ENCODE measurements around the gene COPS2. TPM values are rescaled to one million over a fixed set of nuclear protein-coding genes. Genes with fewer than 3 reads are reported as not detected.
A peak's percentile ranks its signal among the peaks of the same experiment; 100 is the strongest.
"Not testable (repeated sequence)": the region's sequence is repeated elsewhere in the genome, so short reads cannot be mapped to it uniquely, and the experiment has no call there.

Gene COPS2
- total and polyA plus RNA-seq, 8 donors: 59.9 to 124 (median 93.2) TPM

- H3K4me1 ChIP-seq: no peaks in the 10 kb centered on the region
- peak overlapping the region; percentile 60 to 71 for H3K27ac ChIP-seq
- peak; percentile 73 for ATAC-seq
- no peak overlapping the region for H3K4me3 ChIP-seq
- no peaks in the 10 kb centered on the region for H3K27me3 ChIP-seq
- no peaks in the 10 kb centered on the region for H3K36me3 ChIP-seq
- DNase-seq: peak in 2 of 4 donors; percentile 9 to 28
- TF ChIP-seq CTCF (IDR thresholded peaks at IDR 0.05): no peak
- no peaks in the 10 kb centered on the region for H3K9me3 ChIP-seq
- intact Hi-C loops (cut with DNase I): no loop called here
Measured at GRCh38 chr15:49083401-49084284, 71.8 kb downstream of the COPS2 start.

DNA sequence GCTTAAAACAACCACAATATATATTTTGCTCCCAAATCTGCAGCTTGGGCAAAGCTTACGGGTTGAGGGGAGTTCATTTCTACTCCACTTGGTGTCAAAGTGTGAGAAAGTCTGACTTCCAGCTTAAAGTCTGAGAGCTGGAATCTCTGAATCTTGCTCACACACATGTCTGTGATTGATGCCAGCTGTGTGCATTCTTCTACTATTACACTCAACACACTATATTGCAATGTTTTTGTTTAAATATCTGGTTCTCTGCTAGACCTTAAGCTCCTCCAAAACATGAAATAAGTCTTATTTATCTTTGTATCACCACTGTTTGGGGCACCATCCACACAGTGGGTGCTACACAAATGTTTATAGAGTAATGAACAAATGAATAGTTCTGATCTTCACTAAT lies 72.4 kb downstream of the COPS2 start:
- Histone ChIP-seq H3K36me3 (no peaks in the 10 kb centered on the region), H3K27ac (peak overlapping the region; percentile 60 to 71), H3K4me3 (no peak overlapping the region), H3K4me1 (no peaks in the 10 kb centered on the region), H3K9me3 (no peaks in the 10 kb centered on the region), H3K27me3 (no peaks in the 10 kb centered on the region)
- peak in 2 of 4 donors; percentile 62 to 73 for DNase-seq
- intact Hi-C loops (cut with DNase I): no loop called here
- ATAC-seq: no peak
- no peak for TF ChIP-seq CTCF (IDR thresholded peaks at IDR 0.05)

DNA sequence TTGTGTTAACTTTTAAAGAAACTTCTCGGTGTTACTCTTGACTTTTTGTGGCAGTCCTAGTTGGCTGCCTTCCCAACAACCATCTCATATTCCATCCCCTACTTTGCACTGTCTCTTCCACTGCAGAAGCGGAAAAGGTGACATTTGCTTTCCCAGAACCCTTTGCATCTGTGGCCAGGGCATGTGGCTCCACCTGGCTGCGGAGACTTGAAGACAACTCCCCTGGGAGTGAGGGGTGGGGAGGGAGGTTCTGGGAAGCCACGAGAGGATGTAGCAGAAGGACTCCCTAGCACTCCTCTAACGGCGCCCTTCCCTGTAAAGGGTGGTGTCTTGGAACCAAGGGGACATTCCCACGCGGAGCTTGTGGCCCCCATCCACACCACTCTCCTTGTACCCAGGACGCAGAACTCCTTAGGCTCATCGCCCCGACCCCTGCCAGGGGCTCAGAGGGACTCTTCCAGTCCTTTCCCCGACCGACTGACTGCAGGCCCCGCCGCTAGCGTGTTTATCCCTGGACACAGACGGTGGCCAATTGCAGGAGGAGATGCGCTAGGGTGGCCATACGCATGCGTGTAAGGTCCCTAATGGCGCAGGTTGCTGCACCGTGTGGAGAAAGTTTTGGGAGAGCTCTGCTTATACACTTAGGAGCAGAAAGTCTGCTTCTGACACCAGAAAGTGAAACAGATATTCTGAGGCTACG lies 75.9 kb downstream of the COPS2 start:
- H3K27me3 ChIP-seq: no peaks in the 10 kb centered on the region
- DNase-seq (peak in 1 of 4 donors; percentile 51), ATAC-seq (no peak)
- no peak overlapping the region for H3K4me3 ChIP-seq
- H3K9me3 ChIP-seq: no peaks in the 10 kb centered on the region
- no peak for TF ChIP-seq CTCF (IDR thresholded peaks at IDR 0.05)
- H3K27ac ChIP-seq: no peak overlapping the region
- intact Hi-C loops (cut with DNase I): no loop called here
- H3K4me1 ChIP-seq: no peaks in the 10 kb centered on the region
- no peaks in the 10 kb centered on the region for H3K36me3 ChIP-seq

- no peaks in the 10 kb centered on the region for H3K27me3 ChIP-seq
- no peak overlapping the region for H3K4me3 ChIP-seq
- ATAC-seq (no peak), DNase-seq (no peak)
- no peak for TF ChIP-seq CTCF (IDR thresholded peaks at IDR 0.05)
- no peaks in the 10 kb centered on the region for H3K9me3 ChIP-seq
- no peak overlapping the region for H3K27ac ChIP-seq
- H3K36me3 ChIP-seq: no peaks in the 10 kb centered on the region
- no peaks in the 10 kb centered on the region for H3K4me1 ChIP-seq
- intact Hi-C loops (cut with DNase I): no loop called here
Measured at GRCh38 chr15:49075881-49076280, 79.5 kb downstream of the COPS2 start.

GRCh38 chr15:49074589-49075287 lies 80.7 kb downstream of the COPS2 start:
- H3K27me3 ChIP-seq; H3K27ac ChIP-seq; H3K9me3 ChIP-seq; H3K36me3 ChIP-seq; intact Hi-C loops (cut with DNase I); ATAC-seq; H3K4me3 ChIP-seq; H3K4me1 ChIP-seq; DNase-seq: not testable (repeated sequence)

Small RNA genes within 50 kb of the gene (microRNA-seq; reads per million reads assigned to microRNA genes)
- 0 reads per million in 2 donors for gene MIR4716

Other genes with a start within 250 kb of the COPS2 start
- gene SHC4, start 191.7 kb downstream of the COPS2 start, total RNA-seq: under 1 TPM; 0.44 to 0.47 TPM
- 1 to 10 TPM in 4 of 6 donors, under 1 TPM in 2; 0.74 to 1.4 (median 1.0) TPM for gene SHC4, start 191.7 kb downstream of the COPS2 start, polyA plus RNA-seq (ENCODE audit: insufficient read length in 6 of 6)
- 100 to 1,000 TPM in 1 of 2 donors, 10 to 100 TPM in 1; 79.8 to 106 TPM for gene SECISBP2L, start 109.2 kb downstream of the COPS2 start, total RNA-seq
- 10 to 100 TPM; 69.6 to 91.3 (median 72.9) TPM for gene SECISBP2L, start 109.2 kb downstream of the COPS2 start, polyA plus RNA-seq (ENCODE audit: insufficient read length in 6 of 6)
- gene GALK2, start 14.6 kb upstream of the COPS2 start, total RNA-seq: 10 to 100 TPM; 36.3 to 43.1 TPM
- 10 to 100 TPM; 23.1 to 29.7 (median 23.6) TPM for gene GALK2, start 14.6 kb upstream of the COPS2 start, polyA plus RNA-seq (ENCODE audit: insufficient read length in 6 of 6)

Measured in left lung (tissue), 10 donors.